Loucy (cell line): ENCODE results near the gene CD44.

ENCODE experiments used
- H2AFZ ChIP-seq: fragments of 200-600 bp; sonication (generic); 2 replicates; pipeline ENCODE4 v1.6.0; 2016; ENCODE audit warnings: antibody characterized with exemption, mild to moderate bottlenecking, low read length, moderate library complexity
- H3F3A ChIP-seq: fragments of 200-600 bp; 2 replicates; pipeline ENCODE4 v1.6.0; 2016; ENCODE audit warnings: antibody characterized with exemption, low read depth, mild to moderate bottlenecking
- H3K27me3 ChIP-seq: fragments of 200-600 bp; sonication (generic); 2 replicates; pipeline ENCODE4 v1.6.1; 2014; ENCODE audit warnings: low read length, mild to moderate bottlenecking; ENCODE audit not compliant: insufficient read depth, poor library complexity, severe bottlenecking
- H3K36me3 ChIP-seq: fragments of 200-600 bp; sonication (generic); 2 replicates; pipeline ENCODE4 v1.6.1; 2016; ENCODE audit warnings: low read length; ENCODE audit not compliant: insufficient read depth
- H3K4me1 ChIP-seq: fragments of 200-600 bp; sonication (generic); 2 replicates; pipeline ENCODE4 v1.5.1; 2014; ENCODE audit warnings: low read length, mild to moderate bottlenecking; ENCODE audit not compliant: insufficient read depth, poor library complexity, severe bottlenecking
- H3K4me2 ChIP-seq: fragments of 200-600 bp; sonication (generic); 2 replicates; pipeline ENCODE4 v1.6.0; 2014; ENCODE audit warnings: antibody characterized with exemption, low read length, low read depth, mild to moderate bottlenecking; ENCODE audit not compliant: poor library complexity, severe bottlenecking
- H3K4me3 ChIP-seq: fragments of 200-600 bp; sonication (generic); 2 replicates; pipeline ENCODE4 v1.5.1; 2014; ENCODE audit warnings: low read length, mild to moderate bottlenecking, mixed read lengths; ENCODE audit not compliant: poor library complexity, severe bottlenecking
- H3K79me2 ChIP-seq: fragments of 200-600 bp; sonication (generic); 2 replicates; pipeline ENCODE4 v1.6.1; 2014; ENCODE audit warnings: low read length; ENCODE audit not compliant: insufficient read depth
- H3K9ac ChIP-seq: fragments of 200-600 bp; sonication (generic); 2 replicates; pipeline ENCODE4 v1.6.0; 2014; ENCODE audit warnings: mild to moderate bottlenecking, low read depth, low read length, moderate library complexity; ENCODE audit not compliant: poor library complexity, severe bottlenecking
- H3K9me2 ChIP-seq: fragments of 200-600 bp; sonication (generic); replicated peaks from 2 replicates; pipeline ENCODE4 v1.6.1; 2016; ENCODE audit warnings: low read depth, low read length, mixed read lengths
- H3K9me3 ChIP-seq: fragments of 200-600 bp; sonication (generic); 2 replicates; pipeline ENCODE4 v1.6.1; 2014; ENCODE audit warnings: mild to moderate bottlenecking, antibody characterized with exemption, low read length, low read depth; ENCODE audit not compliant: insufficient read depth
- H4K20me1 ChIP-seq: fragments of 200-600 bp; sonication (generic); 2 replicates; pipeline ENCODE4 v1.6.0; 2014; ENCODE audit warnings: antibody characterized with exemption, low read length, mild to moderate bottlenecking; ENCODE audit not compliant: insufficient read depth, poor library complexity, severe bottlenecking
- EZH2phosphoT487 ChIP-seq: fragments of 200-600 bp; IDR thresholded peaks from 2 replicates; pipeline ENCODE4 v1.6.1; 2018; ENCODE audit warnings: antibody characterized with exemption, mild to moderate bottlenecking, moderate library complexity, borderline replicate concordance
- TF ChIP-seq, protein P1 (sequence below): fragments of 200-600 bp; sonication (generic); conservative IDR thresholded peaks from 2 replicates; pipeline ENCODE4 v1.5.1; 2014; ENCODE audit warnings: mild to moderate bottlenecking, antibody characterized with exemption, low read length

The CD44 gene

DNA sequence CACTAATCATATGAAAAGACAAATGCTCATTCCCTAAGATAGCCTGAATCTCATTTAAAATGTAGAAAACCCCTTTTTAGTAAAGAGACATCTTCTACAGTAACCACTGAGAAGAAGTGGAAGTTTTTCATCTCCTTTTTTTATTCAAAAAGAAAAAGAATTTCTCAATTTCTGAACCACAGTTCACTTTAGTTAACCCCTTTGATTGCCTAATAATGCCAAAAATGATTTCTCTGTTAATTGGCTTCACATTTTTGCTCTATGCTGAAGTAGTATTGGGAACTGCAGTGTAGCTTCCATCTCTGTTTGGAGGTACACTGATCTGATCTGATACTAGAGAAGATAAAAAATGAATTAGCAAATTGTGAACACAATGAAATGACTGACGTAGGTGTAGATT, 58.3 kb downstream of the CD44 start:
- no peak overlapping the region for H3K4me2 ChIP-seq
- H3K4me3 ChIP-seq: no peak overlapping the region
- no peaks in the 10 kb centered on the region for H3K4me1 ChIP-seq
- no peaks in the 10 kb centered on the region for H4K20me1 ChIP-seq
- no peak overlapping the region for H3K9ac ChIP-seq
- H2AFZ ChIP-seq: no peak overlapping the region
- H3K79me2 ChIP-seq: peaks cover 3% of the 10 kb centered on the region; the same call in 1 of the 2 replicates
- no peaks in the 10 kb centered on the region for H3F3A ChIP-seq
- peaks cover 96% of the 10 kb centered on the region for H3K36me3 ChIP-seq
- H3K9me2 ChIP-seq: no peaks in the 10 kb centered on the region
- H3K27me3 ChIP-seq: no peaks in the 10 kb centered on the region
- no peaks in the 10 kb centered on the region for H3K9me3 ChIP-seq
- no peak for TF ChIP-seq EZH2phosphoT487
- TF ChIP-seq, protein P1, sequence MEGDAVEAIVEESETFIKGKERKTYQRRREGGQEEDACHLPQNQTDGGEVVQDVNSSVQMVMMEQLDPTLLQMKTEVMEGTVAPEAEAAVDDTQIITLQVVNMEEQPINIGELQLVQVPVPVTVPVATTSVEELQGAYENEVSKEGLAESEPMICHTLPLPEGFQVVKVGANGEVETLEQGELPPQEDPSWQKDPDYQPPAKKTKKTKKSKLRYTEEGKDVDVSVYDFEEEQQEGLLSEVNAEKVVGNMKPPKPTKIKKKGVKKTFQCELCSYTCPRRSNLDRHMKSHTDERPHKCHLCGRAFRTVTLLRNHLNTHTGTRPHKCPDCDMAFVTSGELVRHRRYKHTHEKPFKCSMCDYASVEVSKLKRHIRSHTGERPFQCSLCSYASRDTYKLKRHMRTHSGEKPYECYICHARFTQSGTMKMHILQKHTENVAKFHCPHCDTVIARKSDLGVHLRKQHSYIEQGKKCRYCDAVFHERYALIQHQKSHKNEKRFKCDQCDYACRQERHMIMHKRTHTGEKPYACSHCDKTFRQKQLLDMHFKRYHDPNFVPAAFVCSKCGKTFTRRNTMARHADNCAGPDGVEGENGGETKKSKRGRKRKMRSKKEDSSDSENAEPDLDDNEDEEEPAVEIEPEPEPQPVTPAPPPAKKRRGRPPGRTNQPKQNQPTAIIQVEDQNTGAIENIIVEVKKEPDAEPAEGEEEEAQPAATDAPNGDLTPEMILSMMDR: no peak

DNA sequence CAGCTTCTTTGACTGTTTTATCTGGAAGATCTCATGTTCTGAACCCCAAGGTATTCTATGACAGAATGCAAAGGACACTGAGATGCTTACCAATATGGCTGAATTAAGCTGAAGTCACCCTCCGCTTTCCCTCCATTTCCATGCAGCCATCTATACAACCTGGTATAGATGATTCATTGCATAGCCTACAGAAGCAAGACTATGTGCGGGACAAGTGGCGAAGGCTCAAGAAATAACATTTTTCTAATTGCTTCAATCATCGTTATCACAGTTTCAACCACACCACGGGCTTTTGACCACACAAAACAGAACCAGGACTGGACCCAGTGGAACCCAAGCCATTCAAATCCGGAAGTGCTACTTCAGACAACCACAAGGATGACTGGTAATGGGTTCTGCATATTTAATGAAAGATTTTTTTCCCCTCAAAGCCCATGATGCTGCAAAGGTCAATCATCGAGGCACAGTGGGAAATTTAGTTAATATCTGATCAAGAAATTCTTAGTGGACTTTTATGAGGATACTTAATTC, 61.9 kb downstream of the CD44 start:
- Histone ChIP-seq H3F3A (no peaks in the 10 kb centered on the region), H3K4me3 (no peak overlapping the region), H3K9me3 (no peaks in the 10 kb centered on the region), H3K4me2 (no peak overlapping the region), H3K9me2 (no peaks in the 10 kb centered on the region), H3K27me3 (no peaks in the 10 kb centered on the region), H3K4me1 (no peaks in the 10 kb centered on the region), H4K20me1 (no peaks in the 10 kb centered on the region), H3K36me3 (peaks cover 94% of the 10 kb centered on the region), H3K79me2 (no peaks in the 10 kb centered on the region), H3K9ac (no peak overlapping the region), H2AFZ (no peak overlapping the region)
- TF ChIP-seq EZH2phosphoT487: no peak
- TF ChIP-seq, protein P1: no peak

DNA sequence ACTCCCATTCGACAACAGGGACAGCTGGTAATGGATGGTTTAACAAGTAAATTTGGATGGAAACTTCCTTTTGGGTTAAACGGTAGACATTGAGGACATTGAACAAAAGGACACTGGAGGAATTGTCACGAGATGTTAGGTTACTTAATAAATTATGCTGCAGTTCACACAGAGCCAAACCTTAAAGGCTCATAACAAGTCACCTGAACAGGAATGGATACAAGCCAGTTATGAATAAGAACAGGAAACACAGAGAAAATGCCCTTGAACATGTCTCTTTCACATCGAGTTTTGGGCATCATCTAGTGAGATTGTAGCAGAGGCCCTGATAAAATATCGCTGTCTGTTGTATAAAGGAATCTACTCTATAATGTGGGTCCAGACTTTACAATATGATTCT, 65.6 kb downstream of the CD44 start:
- Histone ChIP-seq H3K4me3 (no peak overlapping the region), H3K36me3 (peaks cover 76% of the 10 kb centered on the region), H3K4me1 (no peaks in the 10 kb centered on the region), H3K27me3 (no peaks in the 10 kb centered on the region), H2AFZ (no peak overlapping the region), H4K20me1 (no peaks in the 10 kb centered on the region), H3K9me3 (no peaks in the 10 kb centered on the region), H3K9ac (no peak overlapping the region), H3K79me2 (no peaks in the 10 kb centered on the region), H3K4me2 (no peak overlapping the region), H3F3A (no peaks in the 10 kb centered on the region), H3K9me2 (no peaks in the 10 kb centered on the region)
- no peak for TF ChIP-seq EZH2phosphoT487
- TF ChIP-seq, protein P1: no peak
